Measurements from ENCODE around the gene GBP2. TPM values are rescaled to one million over a fixed set of nuclear protein-coding genes. Genes with fewer than 3 reads are reported as not detected.

The GBP2 gene
- total RNA-seq, 1 donor from 2014 or later: 0.79 TPM

DNA sequence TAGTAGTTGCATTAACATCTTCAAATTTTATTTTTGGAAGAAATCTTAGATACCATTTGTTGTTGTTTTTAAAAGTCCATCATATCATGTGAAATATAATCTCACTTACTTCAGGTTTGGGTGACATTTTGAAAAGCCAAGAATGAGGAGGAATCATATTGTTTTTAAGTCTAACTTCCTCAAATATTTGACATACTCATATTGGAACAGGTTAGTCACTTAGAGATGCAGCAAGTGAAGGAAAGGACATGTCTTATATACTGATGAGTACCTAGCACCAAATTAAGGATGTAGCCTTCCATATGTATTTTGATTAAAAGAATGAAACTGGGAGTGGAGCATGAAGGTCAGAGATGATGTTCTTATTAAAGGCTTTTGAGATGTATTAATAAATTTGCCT, 23.9 kb downstream of the GBP2 start:
- H3K36me3 ChIP-seq (ENCODE audit: control insufficient read depth, insufficient read depth, low read length): no peaks in the 10 kb centered on the region
- TF ChIP-seq CTCF (IDR thresholded peaks at IDR 0.05; ENCODE audit: insufficient read depth, low read length, severe bottlenecking): no peak
- FAIRE-seq: no peak

GRCh38 chr1:89100412-89100811, 25.5 kb downstream of the GBP2 start:
- no peaks in the 10 kb centered on the region for H3K27me3 ChIP-seq (ENCODE audit: control insufficient read depth, insufficient read depth, low read length)
- FAIRE-seq (no peak), DNase-seq (ENCODE audit: low read depth) (no peak)
- no peak for TF ChIP-seq CTCF (IDR thresholded peaks at IDR 0.05; ENCODE audit: insufficient read depth, low read length, severe bottlenecking)
- no peaks in the 10 kb centered on the region for H3K36me3 ChIP-seq (ENCODE audit: control insufficient read depth, insufficient read depth, low read length)
- no peak overlapping the region for H3K4me3 ChIP-seq (ENCODE audit: low read depth, low read length)

More for the DNA sequence above, 23.9 kb downstream of the GBP2 start:
- Histone ChIP-seq H3K27me3 (ENCODE audit: control insufficient read depth, insufficient read depth, low read length) (no peaks in the 10 kb centered on the region), H3K4me3 (ENCODE audit: low read depth, low read length) (no peak overlapping the region)
- DNase-seq (ENCODE audit: low read depth): no peak

DNA sequence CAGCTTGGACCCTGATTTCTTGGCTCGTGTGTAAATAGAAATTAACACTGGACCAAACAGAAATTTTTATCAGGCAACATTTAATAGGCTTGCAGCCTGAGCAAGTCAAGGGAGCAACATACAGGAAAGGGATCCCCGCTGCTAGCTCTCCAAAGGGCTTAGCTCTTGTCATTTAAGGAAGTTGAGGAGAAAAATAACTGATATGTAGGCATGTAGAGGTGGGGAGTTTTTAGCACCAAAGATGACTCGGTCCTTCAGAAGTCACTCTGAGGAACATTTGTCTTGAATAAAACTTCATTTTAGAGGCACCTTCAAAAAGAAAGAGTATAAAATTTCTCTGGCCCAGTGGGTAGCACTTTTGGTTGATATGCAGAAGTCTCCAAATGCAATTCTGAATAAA, 27.1 kb downstream of the GBP2 start:
- no peak for DNase-seq (ENCODE audit: low read depth)
- Histone ChIP-seq H3K27me3 (ENCODE audit: control insufficient read depth, insufficient read depth, low read length) (no peaks in the 10 kb centered on the region), H3K4me3 (ENCODE audit: low read depth, low read length) (no peak overlapping the region), H3K36me3 (ENCODE audit: control insufficient read depth, insufficient read depth, low read length) (no peaks in the 10 kb centered on the region)
- TF ChIP-seq CTCF (IDR thresholded peaks at IDR 0.05; ENCODE audit: insufficient read depth, low read length, severe bottlenecking): no peak
- no peak for FAIRE-seq

- TF ChIP-seq CTCF (IDR thresholded peaks at IDR 0.05; ENCODE audit: insufficient read depth, low read length, severe bottlenecking): no peak
- FAIRE-seq (no peak), DNase-seq (ENCODE audit: low read depth) (no peak)
- Histone ChIP-seq H3K4me3 (ENCODE audit: low read depth, low read length) (no peak overlapping the region), H3K27me3 (ENCODE audit: control insufficient read depth, insufficient read depth, low read length) (no peaks in the 10 kb centered on the region), H3K36me3 (ENCODE audit: control insufficient read depth, insufficient read depth, low read length) (no peaks in the 10 kb centered on the region)
Measured at GRCh38 chr1:89095737-89096136, 30.2 kb downstream of the GBP2 start.

GRCh38 chr1:89089962-89090361, 36.0 kb downstream of the GBP2 start:
- DNase-seq (ENCODE audit: low read depth) (no peak), FAIRE-seq (no peak)
- TF ChIP-seq CTCF (IDR thresholded peaks at IDR 0.05; ENCODE audit: insufficient read depth, low read length, severe bottlenecking): no peak
- Histone ChIP-seq H3K36me3 (ENCODE audit: control insufficient read depth, insufficient read depth, low read length) (no peaks in the 10 kb centered on the region), H3K4me3 (ENCODE audit: low read depth, low read length) (no peak overlapping the region), H3K27me3 (ENCODE audit: control insufficient read depth, insufficient read depth, low read length) (no peaks in the 10 kb centered on the region)

- Histone ChIP-seq H3K4me3 (ENCODE audit: low read depth, low read length) (no peak overlapping the region), H3K27me3 (ENCODE audit: control insufficient read depth, insufficient read depth, low read length) (no peaks in the 10 kb centered on the region), H3K36me3 (ENCODE audit: control insufficient read depth, insufficient read depth, low read length) (no peaks in the 10 kb centered on the region)
- no peak for TF ChIP-seq CTCF (IDR thresholded peaks at IDR 0.05; ENCODE audit: insufficient read depth, low read length, severe bottlenecking)
- FAIRE-seq: no peak
- no peak for DNase-seq (ENCODE audit: low read depth)
Measured at GRCh38 chr1:89088572-89088971, 37.3 kb downstream of the GBP2 start.

Measured in bronchial epithelial cell (primary cell).